ENCODE measurements around the gene ZNF618. TPM values are rescaled to one million over a fixed set of nuclear protein-coding genes. Genes with fewer than 3 reads are reported as not detected.
"Not testable (repeated sequence)": the region's sequence is repeated elsewhere in the genome, so short reads cannot be mapped to it uniquely, and the experiment has no call there.

Gene ZNF618
- total RNA-seq, 2 experiments from 2014 or later, result 0.34 to 0.42 TPM

DNA sequence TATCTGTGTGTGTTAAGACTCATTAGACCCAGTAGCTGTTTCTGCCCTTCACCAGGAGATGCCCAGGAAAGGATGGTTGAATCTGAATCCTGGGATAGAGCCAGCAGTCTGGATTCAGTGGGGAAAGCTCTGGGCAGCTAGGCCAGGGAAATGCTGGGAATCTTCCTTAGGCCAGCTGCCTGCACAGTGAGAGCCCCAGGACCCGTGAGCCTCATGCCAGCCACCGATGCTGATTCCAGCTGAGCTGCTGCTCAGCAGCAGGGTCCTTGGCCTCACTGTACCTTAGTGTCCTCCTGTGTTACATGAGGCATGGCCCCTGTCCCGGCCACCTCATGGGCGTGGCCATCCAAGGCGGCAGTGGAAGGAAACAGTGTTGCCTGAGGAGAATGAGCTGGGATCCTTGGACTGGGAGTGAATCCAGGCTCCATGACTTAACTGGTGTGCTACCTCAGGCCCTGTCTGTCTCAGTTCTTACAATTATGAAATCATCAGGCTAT, 114.9 kb downstream of the ZNF618 start:
- no peaks in the 10 kb centered on the region for H3K36me3 Mint-ChIP-seq (ENCODE audit: low read depth)
- H3K27me3 Mint-ChIP-seq (ENCODE audit: low read depth), result peaks cover 1% of the 10 kb centered on the region
- ChIA-PET POLR2A (no interaction called here), CTCF (interaction anchor here (1.2 kb wide), 1 partner anchor 28 kb away, joined by 4 read pairs; no protein-coding TSS in a partner anchor)
- H3K4me1 Mint-ChIP-seq (ENCODE audit: low read depth), result peaks cover 21% of the 10 kb centered on the region
- no peak overlapping the region for H3K4me3 Mint-ChIP-seq
- H3K9me3 Mint-ChIP-seq (ENCODE audit: insufficient read depth), result no peaks in the 10 kb centered on the region
- ATAC-seq (no peak), DNase-seq (no peak)
- H3K27ac Mint-ChIP-seq, result no peak overlapping the region

DNA sequence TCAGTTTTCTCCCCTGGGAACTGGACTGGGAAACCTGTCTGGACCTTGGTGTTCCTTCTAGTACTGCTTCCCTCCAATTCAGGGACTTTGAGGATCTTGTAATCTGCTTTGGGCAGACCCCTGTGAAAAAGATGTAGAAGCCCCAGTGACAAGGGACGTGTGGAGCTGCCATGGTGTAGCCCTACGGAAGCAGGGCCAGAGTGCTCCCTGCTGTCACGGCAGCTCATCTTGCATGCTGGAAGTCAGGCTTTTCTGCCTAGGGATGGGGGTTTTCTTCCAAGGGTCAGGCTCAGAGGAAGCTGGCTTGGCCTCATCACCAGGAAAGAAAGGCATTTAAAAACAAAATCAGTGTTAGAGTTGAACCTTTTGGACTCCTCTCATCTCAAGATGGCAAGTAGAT, 115.6 kb downstream of the ZNF618 start:
- DNase-seq (no peak), ATAC-seq (no peak)
- CTCF ChIA-PET, result no interaction called here
- H3K9me3 Mint-ChIP-seq (ENCODE audit: insufficient read depth), result no peaks in the 10 kb centered on the region
- H3K4me1 Mint-ChIP-seq (ENCODE audit: low read depth), result peaks cover 21% of the 10 kb centered on the region
- H3K36me3 Mint-ChIP-seq (ENCODE audit: low read depth), result no peaks in the 10 kb centered on the region
- peaks cover 1% of the 10 kb centered on the region for H3K27me3 Mint-ChIP-seq (ENCODE audit: low read depth)
- POLR2A ChIA-PET, result no interaction called here
- H3K4me3 Mint-ChIP-seq, result no peak overlapping the region
- no peak overlapping the region for H3K27ac Mint-ChIP-seq

DNA sequence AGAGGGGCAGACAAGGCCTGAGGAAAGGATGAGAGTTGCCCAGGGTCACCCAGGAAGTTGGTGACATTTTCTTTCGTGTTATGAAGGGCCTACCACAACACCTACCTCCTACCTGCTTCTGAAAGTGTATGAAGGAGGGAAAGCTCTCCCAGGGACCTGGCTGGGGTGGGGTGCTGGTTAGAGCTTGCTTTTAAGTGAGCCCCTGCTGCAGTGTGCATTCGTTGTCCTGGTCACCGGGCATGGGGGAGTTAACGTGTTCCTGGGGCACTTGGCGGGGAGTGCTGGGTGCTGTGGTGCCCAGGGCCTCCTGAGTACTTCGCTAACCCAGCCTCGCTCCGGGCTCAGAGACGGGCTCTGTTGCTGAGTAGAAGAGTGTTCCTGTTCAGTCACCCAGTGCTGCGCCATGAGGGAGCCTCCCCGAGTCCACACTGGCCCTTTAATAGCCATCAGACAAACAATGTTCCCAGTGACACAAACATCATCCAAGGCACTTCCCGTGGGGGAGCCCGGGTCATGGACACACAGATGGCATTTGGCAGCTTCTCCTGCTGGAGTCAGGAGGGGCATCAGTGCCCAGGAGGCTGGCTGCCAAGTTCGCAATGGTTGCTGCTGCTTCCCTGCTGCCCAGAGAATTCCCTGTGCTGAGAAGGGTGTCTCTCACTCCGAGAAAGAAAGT, 116.3 kb downstream of the ZNF618 start:
- Mint-ChIP-seq H3K4me3 (peak overlapping the region; percentile 49), H3K9me3 (ENCODE audit: insufficient read depth) (no peaks in the 10 kb centered on the region), H3K27me3 (ENCODE audit: low read depth) (peaks cover 1% of the 10 kb centered on the region), H3K27ac (peak overlapping the region; percentile 37), H3K4me1 (ENCODE audit: low read depth) (peaks cover 21% of the 10 kb centered on the region), H3K36me3 (ENCODE audit: low read depth) (no peaks in the 10 kb centered on the region)
- ChIA-PET POLR2A (no interaction called here), CTCF (interaction anchor here (1.0 to 1.2 kb wide), 2 partner anchors 29 to 255 kb away, joined by 3 read pairs; no protein-coding TSS in a partner anchor)
- DNase-seq (no peak), ATAC-seq (peak; percentile 16)

DNA sequence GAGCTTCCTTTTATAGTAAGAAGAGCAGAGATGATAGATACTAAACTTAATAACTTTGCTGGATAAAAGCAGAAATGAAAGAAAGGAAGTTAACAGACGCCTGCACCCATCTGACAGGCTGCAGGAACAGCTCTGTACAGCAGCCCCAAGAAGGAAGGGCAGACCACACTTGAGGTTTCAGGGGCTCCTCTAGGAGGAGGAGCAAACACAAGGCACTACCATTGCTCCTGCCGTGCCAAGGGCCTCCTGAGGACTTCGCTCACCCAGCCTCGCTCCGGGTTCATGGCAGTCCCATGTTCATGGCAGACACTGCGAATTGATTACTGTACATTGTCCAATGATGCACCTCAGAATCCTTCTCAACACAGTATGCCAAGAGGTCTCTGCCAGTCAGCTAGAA, 116.9 kb downstream of the ZNF618 start:
- peaks cover 1% of the 10 kb centered on the region for H3K27me3 Mint-ChIP-seq (ENCODE audit: low read depth)
- ChIA-PET CTCF (interaction anchor here (1.0 to 1.2 kb wide), 2 partner anchors 30 to 255 kb away, joined by 3 read pairs; no protein-coding TSS in a partner anchor), POLR2A (no interaction called here)
- H3K27ac Mint-ChIP-seq, result peak overlapping the region; percentile 37
- H3K9me3 Mint-ChIP-seq (ENCODE audit: insufficient read depth), result no peaks in the 10 kb centered on the region
- peak overlapping the region; percentile 49 for H3K4me3 Mint-ChIP-seq
- no peaks in the 10 kb centered on the region for H3K36me3 Mint-ChIP-seq (ENCODE audit: low read depth)
- peaks cover 21% of the 10 kb centered on the region for H3K4me1 Mint-ChIP-seq (ENCODE audit: low read depth)
- DNase-seq (peak; percentile 38), ATAC-seq (peak; percentile 75)

DNA sequence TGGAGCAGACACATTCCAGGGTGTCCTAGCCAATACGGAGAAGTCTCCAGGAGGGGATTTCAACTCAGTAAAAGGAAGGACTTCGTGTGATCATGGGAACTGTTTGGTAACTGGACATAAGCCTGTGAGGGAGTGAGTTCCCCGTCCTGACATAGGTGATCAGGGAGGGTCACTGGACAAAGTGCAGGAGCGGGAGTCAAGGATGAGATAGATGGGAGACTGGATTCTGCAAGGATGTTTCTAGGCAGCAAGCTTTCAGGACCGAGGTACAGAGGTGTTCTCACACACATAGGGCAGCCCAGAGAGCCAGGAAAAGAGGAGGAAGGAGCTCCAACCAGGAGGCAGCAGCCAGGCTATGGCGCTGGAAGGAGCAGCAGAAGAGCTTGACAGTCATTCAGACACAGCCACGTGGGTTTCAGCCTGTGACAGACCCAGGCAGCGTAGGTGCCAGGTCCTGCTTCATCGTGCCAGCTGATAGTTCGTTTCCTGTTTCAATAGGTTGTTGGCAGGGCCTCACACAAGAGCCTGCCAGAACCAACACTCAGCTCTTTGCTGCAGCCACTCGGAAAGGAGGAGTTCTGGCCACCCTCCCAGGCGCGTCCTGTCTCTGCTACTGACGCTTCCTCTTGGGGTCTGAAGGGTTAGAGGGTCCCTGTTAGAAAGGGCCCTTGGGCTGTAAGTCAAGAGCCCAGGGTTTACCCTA, 117.9 kb downstream of the ZNF618 start:
- Mint-ChIP-seq H3K27ac (no peak overlapping the region), H3K4me1 (ENCODE audit: low read depth) (peaks cover 21% of the 10 kb centered on the region), H3K9me3 (ENCODE audit: insufficient read depth) (no peaks in the 10 kb centered on the region), H3K4me3 (no peak overlapping the region), H3K36me3 (ENCODE audit: low read depth) (no peaks in the 10 kb centered on the region), H3K27me3 (ENCODE audit: low read depth) (peaks cover 1% of the 10 kb centered on the region)
- no peak for ATAC-seq
- DNase-seq, result no peak
- ChIA-PET CTCF (interaction anchor here (1.2 kb wide), 1 partner anchor 31 kb away, joined by 3 read pairs; no protein-coding TSS in a partner anchor), POLR2A (no interaction called here)

DNA sequence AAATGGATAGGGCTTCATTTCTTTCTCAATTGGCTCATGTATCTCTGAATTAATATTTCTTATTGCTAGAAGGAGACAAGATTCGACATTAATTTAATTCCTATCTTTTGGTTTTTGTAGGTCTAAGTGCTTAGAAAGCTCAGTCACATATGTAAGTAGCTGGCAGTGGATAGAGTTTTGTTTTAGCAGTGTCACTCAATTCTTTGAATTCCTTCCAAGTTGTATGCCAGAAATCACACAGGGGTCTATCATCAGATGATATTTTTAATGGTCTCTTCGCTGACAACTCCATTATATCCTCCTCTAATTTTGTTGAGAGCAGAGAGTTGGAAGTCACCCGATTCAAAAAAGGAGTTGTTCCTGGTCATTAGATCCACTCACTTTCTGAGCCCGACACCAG, 119.3 kb downstream of the ZNF618 start:
- Mint-ChIP-seq H3K36me3 (ENCODE audit: low read depth) (no peaks in the 10 kb centered on the region), H3K9me3 (ENCODE audit: insufficient read depth) (no peaks in the 10 kb centered on the region), H3K27me3 (ENCODE audit: low read depth) (peaks cover 1% of the 10 kb centered on the region), H3K4me1 (ENCODE audit: low read depth) (peaks cover 21% of the 10 kb centered on the region), H3K4me3 (no peak overlapping the region), H3K27ac (no peak overlapping the region)
- ATAC-seq (no peak), DNase-seq (no peak)
- ChIA-PET POLR2A (no interaction called here), CTCF (no interaction called here)

DNA sequence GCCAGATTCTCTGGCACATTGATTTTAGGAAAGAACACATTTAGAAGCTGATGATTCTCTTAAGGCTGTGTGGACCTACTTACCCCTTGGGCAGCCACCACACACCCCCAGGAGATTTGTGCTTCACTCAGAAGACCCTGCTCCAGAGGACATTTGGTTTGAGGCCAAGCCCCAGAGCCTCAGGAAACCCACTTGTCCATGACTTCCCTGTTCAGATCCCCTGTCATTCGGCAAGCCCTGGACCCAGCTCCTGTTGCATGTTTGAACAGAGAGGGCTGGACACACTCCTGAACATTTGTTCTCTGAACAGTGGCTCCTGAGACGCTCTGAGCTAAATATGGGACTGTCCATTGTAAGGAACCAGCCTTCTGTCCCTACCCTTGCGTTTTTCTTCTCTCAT, 119.9 kb downstream of the ZNF618 start:
- ATAC-seq, result no peak

DNA sequence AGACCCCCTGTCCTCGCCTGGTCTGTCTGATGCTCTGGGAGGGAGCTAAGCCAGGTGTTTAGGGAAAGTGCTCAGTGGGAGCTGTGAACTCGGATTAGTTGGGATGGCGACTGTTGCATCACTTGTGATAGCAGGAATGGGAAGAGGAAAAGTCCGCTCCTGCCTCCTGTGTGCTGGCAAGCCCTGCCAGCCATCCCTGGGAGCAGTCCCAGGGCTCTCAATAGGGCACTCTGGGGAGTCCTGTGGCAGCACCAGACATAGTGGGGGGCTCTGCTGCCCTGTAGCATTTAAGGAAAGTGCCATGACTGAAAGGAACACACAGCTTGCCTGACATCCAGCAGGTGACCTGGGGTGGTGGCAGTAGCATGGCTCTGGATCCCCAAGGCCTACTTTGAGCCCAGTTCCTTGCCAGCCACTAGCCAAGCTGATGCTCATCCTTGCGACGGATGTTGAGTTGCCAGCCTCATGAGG, 120.5 kb downstream of the ZNF618 start:
- Mint-ChIP-seq H3K27ac (no peak overlapping the region), H3K9me3 (ENCODE audit: insufficient read depth) (no peaks in the 10 kb centered on the region), H3K4me1 (ENCODE audit: low read depth) (peaks cover 21% of the 10 kb centered on the region), H3K4me3 (no peak overlapping the region), H3K36me3 (ENCODE audit: low read depth) (no peaks in the 10 kb centered on the region), H3K27me3 (ENCODE audit: low read depth) (peaks cover 1% of the 10 kb centered on the region)
- POLR2A ChIA-PET, result no interaction called here
- CTCF ChIA-PET, result interaction anchor here (1.0 kb wide), 1 partner anchor 289 kb away, joined by 3 read pairs; no protein-coding TSS in a partner anchor
- DNase-seq (no peak), ATAC-seq (no peak)

More for the DNA sequence above, 119.9 kb downstream of the ZNF618 start:
- Mint-ChIP-seq H3K4me1 (ENCODE audit: low read depth) (peaks cover 21% of the 10 kb centered on the region), H3K36me3 (ENCODE audit: low read depth) (no peaks in the 10 kb centered on the region), H3K27me3 (ENCODE audit: low read depth) (peaks cover 1% of the 10 kb centered on the region), H3K27ac (no peak overlapping the region), H3K9me3 (ENCODE audit: insufficient read depth) (no peaks in the 10 kb centered on the region), H3K4me3 (no peak overlapping the region)
- no peak for DNase-seq
- CTCF ChIA-PET, result no interaction called here
- POLR2A ChIA-PET, result no interaction called here

DNA sequence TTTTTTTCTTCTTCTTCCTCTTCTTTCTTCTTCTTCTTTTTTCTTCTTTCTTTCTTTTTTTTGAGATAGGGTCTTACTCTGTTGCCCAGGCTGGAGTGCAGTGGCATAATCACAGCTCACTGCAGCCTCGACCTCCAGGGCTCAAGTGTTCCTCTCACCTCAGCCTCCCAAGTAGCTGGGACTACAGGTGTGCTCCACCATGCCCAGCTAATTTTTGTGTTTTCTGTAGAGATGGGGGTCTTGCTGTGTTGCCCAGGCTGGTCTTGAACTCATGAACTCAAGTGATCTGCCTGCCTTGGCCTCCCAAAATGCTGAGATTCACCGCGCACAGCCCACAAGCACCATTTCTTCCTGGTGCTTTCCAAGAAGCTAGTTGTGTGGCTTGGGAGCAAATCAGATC, 121.0 kb downstream of the ZNF618 start:
- H3K9me3 Mint-ChIP-seq (ENCODE audit: insufficient read depth); H3K36me3 Mint-ChIP-seq (ENCODE audit: low read depth); DNase-seq; H3K27ac Mint-ChIP-seq; POLR2A ChIA-PET; H3K4me3 Mint-ChIP-seq; ATAC-seq; H3K27me3 Mint-ChIP-seq (ENCODE audit: low read depth): not testable (repeated sequence)
- peaks cover 19% of the 10 kb centered on the region for H3K4me1 Mint-ChIP-seq (ENCODE audit: low read depth)
- CTCF ChIA-PET, result interaction anchor here (1.0 kb wide), 1 partner anchor 290 kb away, joined by 3 read pairs; no protein-coding TSS in a partner anchor

DNA sequence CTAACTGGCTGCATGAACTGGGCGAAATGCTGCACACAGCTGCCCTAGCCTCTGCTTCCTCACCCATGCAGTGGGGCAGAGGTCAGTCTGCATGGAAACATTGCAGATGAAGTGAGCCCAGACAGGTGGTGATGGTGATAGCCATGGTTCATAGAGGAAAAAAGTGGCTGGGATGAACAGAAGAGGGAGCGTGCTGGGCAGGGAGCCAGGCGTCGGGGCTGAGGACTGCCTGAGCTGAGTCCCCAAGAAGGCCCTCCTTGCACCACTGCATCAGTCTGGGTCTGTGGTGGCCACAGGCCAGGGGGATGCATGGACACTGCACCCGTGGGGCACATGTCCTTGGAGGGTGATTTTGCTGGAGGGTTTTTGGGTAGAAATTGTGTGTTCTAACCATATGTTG, 121.5 kb downstream of the ZNF618 start:
- POLR2A ChIA-PET, result no interaction called here
- ATAC-seq, result no peak
- no peak overlapping the region for H3K27ac Mint-ChIP-seq

DNA sequence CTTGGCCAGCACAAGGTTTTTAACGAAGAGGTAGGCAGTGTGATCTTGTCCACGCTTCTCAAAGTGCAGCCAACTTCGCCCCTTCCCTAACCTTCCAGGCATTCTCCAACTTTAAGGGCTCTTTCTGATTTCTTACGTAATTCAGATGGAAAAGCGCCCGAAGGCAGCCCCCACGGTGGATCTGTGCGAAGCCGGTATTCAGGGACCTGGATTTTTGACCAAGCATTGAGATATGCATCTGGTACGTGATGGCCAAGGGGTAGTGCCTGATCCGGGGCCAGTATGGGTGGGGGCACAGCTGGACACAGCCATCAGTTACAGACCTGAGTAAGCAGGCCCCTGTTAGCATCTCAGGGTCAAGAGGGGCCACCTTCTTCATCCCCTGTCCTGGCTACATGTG, 122.0 kb downstream of the ZNF618 start:
- Mint-ChIP-seq H3K4me3 (no peak overlapping the region), H3K4me1 (ENCODE audit: low read depth) (peaks cover 9% of the 10 kb centered on the region), H3K36me3 (ENCODE audit: low read depth) (no peaks in the 10 kb centered on the region), H3K27ac (no peak overlapping the region), H3K9me3 (ENCODE audit: insufficient read depth) (no peaks in the 10 kb centered on the region), H3K27me3 (ENCODE audit: low read depth) (peaks cover 1% of the 10 kb centered on the region)
- CTCF ChIA-PET, result interaction anchor here (0.6 kb wide), 1 partner anchor 995 kb away, joined by 3 read pairs; no protein-coding TSS in a partner anchor
- ATAC-seq, result no peak
- POLR2A ChIA-PET, result no interaction called here
- no peak for DNase-seq

More for the DNA sequence above, 121.5 kb downstream of the ZNF618 start:
- Mint-ChIP-seq H3K27me3 (ENCODE audit: low read depth) (peaks cover 1% of the 10 kb centered on the region), H3K9me3 (ENCODE audit: insufficient read depth) (no peaks in the 10 kb centered on the region), H3K4me1 (ENCODE audit: low read depth) (peaks cover 14% of the 10 kb centered on the region), H3K36me3 (ENCODE audit: low read depth) (no peaks in the 10 kb centered on the region), H3K4me3 (no peak overlapping the region)
- DNase-seq, result no peak
- CTCF ChIA-PET, result interaction anchor here (1.0 kb wide), 1 partner anchor 290 kb away, joined by 3 read pairs; no protein-coding TSS in a partner anchor
